ENCODE data around the gene PDGFD.
"Not testable (repeated sequence)": the region's sequence is repeated elsewhere in the genome, so short reads cannot be mapped to it uniquely, and the experiment has no call there.

PDGFD gene

DNA sequence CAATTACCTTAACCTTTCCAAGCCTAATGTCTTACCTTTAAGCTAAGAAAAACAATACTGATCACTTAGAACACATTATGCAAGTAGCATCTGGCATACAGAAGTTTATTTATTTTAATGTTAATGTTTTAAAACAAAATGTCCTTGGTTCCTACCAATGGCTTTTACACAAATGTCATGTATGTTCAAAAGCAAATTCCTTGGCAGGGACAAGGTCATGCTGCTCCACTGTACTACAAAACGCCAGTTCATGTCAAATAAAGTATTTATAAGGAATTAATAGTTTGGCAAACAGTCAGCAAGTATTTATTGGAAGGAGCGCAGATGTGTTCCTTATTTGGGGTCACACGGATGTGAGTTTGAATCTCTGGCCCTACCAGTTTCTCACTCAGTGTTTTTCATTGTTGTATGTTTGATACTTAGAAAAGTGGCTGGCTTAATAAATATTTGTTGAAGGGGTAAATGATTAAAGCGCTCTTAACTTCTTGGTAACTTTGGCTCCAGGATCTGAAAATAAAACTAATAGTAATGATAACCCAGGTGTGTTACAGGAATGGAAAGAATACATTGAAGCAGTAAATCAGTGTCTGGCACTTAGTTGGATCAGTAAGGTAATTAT, 108.9 kb downstream of the PDGFD start:
- DNase-seq (ENCODE audit: low read depth) = no peak

DNA sequence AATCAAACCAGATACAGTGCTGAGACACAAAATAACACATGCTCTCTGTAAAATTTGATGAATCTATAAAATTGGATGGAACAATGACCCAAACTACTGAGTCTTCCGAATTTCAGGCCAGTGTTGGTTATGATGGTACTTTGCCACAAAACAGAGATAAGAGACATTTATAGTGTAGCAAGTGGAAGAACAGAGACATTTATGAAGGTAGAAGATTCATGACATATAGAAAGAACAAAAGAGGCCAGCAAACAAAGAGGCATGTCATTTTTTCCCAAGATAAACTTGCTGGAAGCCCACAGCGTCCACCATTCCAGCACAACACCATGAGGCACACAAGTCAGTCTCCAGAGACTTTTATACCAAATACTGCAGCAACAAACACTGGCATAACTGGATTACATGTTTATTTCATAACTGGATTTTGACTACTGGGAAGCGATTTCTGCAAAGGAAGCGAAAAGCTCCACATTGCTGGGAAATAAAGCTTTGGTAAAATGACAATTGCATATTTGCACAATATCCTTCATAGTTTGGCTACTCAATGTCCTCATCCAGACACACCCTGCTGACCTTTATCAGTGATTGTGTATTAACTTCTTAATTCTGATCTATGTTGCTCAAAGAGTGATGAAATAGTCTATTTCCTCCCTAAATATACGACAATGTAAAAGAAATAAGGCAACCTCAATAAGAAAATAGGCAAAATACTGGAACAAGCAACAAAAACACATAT, 110.0 kb downstream of the PDGFD start:
- DNase-seq (ENCODE audit: low read depth) = no peak

DNA sequence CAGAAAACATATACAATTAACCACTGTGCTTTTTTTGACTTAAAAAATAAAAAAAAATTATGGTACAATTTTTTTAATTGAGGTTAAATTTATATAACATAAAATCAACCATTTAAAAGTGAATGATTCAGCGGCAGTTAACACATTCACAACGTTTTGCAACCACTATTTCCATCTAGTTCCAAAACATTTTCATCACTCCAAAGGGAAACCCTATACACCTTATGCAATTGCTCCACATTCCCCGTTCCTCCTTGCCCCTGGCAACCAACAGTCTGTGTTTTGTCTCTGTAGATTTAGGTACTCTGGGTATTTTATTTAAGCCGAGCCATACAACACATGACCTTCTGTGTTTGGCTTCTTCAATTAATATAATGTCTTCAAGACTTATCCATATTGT, 112.2 kb downstream of the PDGFD start:
- DNase-seq (ENCODE audit: low read depth) = no peak

DNA sequence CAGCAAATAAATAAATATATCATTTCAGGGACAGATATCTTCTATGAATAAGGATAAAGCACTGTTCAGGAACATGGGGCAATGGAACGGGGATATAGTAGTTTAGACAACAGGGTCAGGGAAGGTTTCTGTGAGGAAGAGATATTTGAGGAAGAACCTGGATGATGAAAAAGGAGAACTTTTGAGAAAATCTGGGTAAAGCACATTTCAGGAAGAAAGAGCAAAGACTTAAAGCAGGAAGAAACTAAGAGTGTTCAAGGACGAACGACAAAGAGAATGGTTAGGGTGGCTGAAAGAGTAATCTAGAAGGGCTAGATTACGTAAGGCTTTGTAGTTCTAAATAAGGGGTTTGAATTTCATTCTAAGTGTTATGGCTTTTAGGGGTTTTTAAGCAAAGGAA, 114.8 kb downstream of the PDGFD start:
- DNase-seq (ENCODE audit: low read depth) = no peak

DNA sequence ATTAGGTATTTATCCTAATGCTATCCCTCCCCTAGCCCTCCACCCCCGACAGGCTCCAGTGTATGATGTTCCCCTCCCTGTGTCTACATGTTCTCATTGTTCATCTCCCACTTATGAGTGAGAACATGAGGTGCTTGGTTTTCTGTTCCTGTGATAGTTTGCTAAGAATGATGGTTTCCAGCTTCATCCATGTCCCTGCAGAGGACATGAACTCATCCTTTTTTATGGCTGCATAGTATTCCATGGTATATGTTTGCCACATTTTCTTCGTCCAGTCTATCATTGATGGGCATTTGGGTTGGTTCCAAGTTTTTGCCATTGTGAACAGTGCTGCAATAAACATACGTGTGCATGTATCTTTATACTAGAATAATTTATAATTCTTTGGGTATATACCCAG, 117.1 kb downstream of the PDGFD start:
- DNase-seq (ENCODE audit: low read depth) = not testable (repeated sequence)

- DNase-seq (ENCODE audit: low read depth) = no peak
These were observed 117.6 kb downstream of the PDGFD start for GRCh38 chr11:104046331-104046730.

GRCh38 chr11:104043678-104044239, 120.2 kb downstream of the PDGFD start:
- DNase-seq (ENCODE audit: low read depth) = peak; percentile 15

DNA sequence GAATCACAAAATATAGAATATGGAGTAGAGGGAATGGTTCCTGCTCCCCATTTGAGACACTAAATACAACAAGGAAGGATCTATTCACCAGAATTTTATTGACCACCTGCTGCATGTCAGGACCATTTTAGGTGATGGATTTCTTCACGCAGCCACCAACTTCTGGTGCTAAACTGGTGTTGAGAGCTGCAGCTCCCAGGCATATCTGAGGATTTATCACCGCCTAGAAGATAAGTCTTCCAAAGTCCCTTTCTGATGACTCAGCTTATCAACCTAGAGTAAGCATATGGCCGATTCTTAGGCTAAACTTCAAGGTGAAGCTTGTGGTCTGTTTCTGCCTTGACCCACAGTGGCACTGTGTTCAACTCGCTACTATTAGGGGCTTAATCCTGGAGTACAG, 120.8 kb downstream of the PDGFD start:
- no peak for DNase-seq (ENCODE audit: low read depth)

DNA sequence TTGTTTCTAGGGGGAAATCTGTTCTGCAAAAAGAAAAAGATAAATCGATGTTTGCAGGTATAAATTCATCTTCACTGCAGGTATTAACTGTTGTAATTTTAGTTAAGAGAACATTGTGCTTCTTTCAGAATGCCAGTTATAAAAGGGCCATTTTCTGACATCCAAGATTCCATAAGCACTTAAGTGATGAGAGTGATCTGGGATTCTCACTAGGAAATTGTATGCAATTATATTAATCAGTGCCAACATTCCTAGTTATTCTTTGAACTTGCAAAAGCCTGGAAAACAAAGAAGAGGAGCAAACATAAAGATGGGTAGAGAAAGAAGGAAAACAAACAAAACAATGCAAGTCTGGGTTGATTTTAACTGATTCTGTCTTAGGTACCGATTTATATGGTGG, 122.2 kb downstream of the PDGFD start:
- DNase-seq (ENCODE audit: low read depth) = no peak

DNA sequence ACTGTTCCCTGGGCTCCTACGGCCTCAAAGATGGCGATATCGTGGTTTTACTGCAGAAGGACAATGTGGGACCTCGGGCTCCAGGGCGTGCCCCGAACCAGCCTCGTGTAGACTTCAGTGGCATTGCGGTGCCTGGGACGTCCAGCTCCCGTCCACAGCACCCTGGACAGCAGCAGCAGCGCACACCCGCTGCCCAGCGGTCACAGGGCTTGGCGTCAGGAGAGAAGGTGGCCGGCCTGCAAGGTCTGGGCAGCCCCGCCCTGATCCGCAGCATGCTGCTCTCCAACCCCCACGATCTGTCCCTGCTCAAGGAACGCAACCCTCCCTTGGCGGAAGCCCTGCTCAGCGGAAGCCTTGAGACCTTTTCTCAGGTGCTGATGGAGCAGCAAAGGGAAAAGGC, 127.0 kb downstream of the PDGFD start:
- DNase-seq (ENCODE audit: low read depth) = no peak

GRCh38 chr11:104036588-104036987, 127.4 kb downstream of the PDGFD start, which contains the start of gene DDI1:
DDI1 (plus strand) TSS chr11:104036640; CDS start chr11:104036823, 183 bp downstream.
- no peak for DNase-seq (ENCODE audit: low read depth)

- no peak for DNase-seq (ENCODE audit: low read depth)
These were observed 130.4 kb downstream of the PDGFD start for GRCh38 chr11:104033561-104033960.

GRCh38 chr11:104033134-104033533, 130.8 kb downstream of the PDGFD start:
- peak; percentile 56 for DNase-seq (ENCODE audit: low read depth)

DNA sequence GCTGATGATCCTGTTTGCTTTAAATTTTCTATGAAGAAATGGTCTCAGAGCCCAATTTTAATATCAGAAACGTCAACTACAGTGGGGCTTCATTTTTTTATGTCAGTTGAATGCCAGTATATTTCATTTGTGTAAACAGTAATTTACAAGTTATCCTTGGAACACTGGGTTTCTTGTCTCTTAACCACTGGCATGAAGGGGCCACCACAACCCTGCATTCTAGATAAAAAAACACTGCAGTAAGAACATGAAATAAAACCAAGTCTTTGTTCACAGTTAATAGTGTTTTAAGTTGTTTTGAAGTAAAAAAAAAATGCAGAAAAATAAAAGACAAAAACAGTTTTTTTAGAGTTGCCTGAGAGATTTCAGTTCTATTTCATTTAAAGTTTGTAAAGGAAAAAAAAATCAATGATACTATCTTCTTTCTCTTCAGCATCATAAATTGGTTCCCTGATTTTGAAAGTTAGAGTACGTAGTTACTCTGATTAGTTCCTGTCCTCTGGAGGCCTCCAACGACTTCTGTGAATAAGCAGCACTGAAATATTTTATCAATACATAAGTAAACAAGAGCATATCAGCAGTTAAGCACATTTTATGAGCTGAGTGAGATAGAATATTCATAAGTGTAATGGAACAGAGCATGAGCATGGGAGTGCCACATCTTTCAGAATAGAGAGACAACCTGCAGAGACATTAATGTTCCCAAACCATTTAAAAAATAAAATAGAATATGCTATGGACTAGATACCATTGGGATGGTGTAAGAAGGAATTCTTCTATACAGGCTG, 135.3 kb downstream of the PDGFD start:
- DNase-seq (ENCODE audit: low read depth) = no peak

DNA sequence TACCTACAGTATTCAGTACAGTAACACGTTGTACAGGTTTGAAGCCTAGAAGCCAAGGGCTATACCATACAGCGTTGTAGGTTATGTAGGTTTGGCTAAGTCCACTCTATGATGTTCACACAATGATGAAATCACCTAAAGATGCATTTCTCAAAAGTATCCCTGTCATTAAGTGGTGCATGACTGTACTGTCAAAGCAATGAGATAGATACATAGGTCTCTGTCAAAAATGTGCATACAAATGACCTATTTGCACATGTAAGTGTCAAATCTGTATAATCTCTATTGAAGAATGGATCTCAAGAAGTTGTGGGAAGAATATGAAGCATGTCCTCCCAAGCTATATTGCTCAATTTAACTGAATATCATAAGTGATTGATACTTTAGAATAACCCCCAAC, 139.4 kb downstream of the PDGFD start:
- DNase-seq (ENCODE audit: low read depth) = no peak

DNA sequence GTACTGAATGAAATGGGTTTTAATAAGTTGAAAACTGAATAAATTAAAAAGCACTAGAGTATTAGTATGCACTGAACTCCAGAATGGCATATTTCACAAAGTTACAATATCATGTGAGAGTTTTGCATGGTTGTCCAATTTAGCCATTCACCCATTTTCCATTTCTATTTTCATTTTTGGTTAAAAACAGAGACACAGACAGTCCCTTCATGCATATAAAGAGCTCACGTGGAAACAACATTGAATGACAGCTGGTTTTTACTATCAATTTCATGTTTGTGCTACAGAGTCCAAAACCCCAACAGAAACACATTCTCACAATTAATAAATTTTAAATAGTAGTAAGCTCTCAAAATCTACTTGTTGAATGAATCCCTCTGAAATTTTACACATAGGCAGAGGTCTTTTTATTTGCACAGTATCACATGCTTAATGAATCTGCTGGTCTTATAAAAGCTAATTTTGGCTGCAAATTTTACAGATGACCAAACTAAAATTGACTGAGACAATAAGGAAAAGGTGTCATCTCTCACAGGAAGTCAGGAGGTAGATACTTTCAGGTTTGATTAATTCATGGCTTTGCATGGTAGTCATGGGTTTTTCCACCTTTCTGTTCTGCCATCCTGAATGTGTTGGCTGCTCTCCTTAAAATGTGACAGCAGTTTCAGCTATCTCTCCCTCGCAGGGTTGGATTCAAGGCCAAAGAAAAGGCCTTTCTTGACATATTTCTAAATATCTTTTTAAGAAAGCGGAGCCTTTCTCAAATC, 148.1 kb downstream of the PDGFD start:
- DNase-seq (ENCODE audit: low read depth) = no peak

DNA sequence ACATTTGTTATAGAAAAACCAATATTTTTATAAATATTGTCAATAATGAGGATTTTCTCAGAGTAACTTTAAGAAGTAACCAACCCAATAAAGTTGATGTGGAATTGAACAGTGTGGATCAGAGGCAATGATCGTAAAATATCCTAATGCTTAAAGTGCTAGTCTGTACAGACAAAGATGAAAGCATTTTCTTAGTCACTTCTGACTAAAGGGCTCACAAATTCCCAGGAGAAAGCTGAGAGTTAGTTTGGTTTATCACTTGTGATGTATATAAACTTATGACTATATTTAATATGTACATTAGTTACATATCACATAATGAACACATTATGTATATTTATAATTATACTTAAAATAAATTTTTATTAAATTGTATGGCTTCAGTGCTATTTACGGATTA, 152.9 kb downstream of the PDGFD start:
- DNase-seq (ENCODE audit: low read depth) = no peak

- no peak for DNase-seq (ENCODE audit: low read depth)
These were observed 154.2 kb downstream of the PDGFD start for GRCh38 chr11:104009744-104010143.

DNA sequence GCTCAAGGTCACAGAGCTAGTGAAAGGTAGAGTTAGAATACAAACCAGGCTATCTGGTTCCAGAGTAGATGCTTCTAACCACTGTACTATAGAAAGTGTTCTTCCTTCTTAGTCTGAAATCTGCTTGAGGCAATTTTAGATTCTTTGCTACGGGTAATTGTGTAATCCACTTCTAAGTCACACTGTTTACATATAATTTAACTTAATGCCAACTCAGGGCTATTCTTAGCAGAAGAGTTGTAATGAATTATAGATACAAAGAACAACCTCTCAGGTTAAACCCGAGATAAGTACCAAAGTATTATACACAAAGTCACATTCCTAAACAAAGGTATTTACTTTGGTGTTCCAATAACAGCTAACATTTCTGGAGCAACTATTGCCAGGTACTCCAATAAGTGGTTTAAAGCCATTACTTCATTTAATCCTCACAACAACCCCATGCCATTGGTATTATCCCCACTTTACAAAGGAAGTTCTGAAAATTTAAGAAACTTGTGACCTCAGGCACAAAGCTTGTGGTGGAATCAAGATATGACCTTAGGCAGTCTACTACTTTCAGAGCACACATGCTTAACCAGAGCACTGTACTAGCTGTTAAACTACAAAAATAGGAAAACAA, 158.6 kb downstream of the PDGFD start:
- peak; percentile 25 for DNase-seq (ENCODE audit: low read depth)

GRCh38 chr11:104003491-104003890, 160.5 kb downstream of the PDGFD start:
- DNase-seq (ENCODE audit: low read depth) = peak; percentile 18

GRCh38 chr11:104001561-104002056, 162.3 kb downstream of the PDGFD start:
- DNase-seq (ENCODE audit: low read depth) = peak; percentile 2

All from EH (cell line).